OCI-LY7 (cell line): ENCODE results near the gene RNF213. TPM values are rescaled to one million over a fixed set of nuclear protein-coding genes. Genes with fewer than 3 reads are reported as not detected.

Source experiments
- BruUV-seq: library from RNA; stranded (reverse); fragments of 400-500 nt; replicated peaks from 2 replicates; lab custom pipeline; 2021; lab: Mats Ljungman, UMichigan
- CTCF ChIA-PET: fragments of 300-600 bp; sonication (Branson Sonifier 250); formaldehyde crosslinking; loops from one replicate; lab custom pipeline; 2022; ENCODE audit warnings: antibody characterized with exemption; ENCODE audit not compliant: unreplicated experiment; lab: Charles Lee
- POLR2A ChIA-PET: fragments of 300-600 bp; sonication (Branson Sonifier 250); formaldehyde crosslinking; loops from one replicate; lab custom pipeline; 2022; ENCODE audit warnings: antibody characterized with exemption; lab: Charles Lee
- DNase-seq: peaks from one replicate; pipeline ENCODE4 v3.0.0-alpha.2; 2015; ENCODE audit warnings: low spot score
- H2AFZ ChIP-seq: fragments of 200-600 bp; sonication (generic), shearing (Covaris generic); 2 replicates; pipeline ENCODE4 v1.6.1; 2014; ENCODE audit warnings: mild to moderate bottlenecking, antibody characterized with exemption, low read length, moderate library complexity
- H3K27ac ChIP-seq: fragments of 200-600 bp; sonication (generic); 2 replicates; pipeline ENCODE4 v1.5.1; 2014; ENCODE audit warnings: mixed run types, low read depth, mild to moderate bottlenecking, moderate library complexity, low read length, inconsistent platforms; ENCODE audit not compliant: poor library complexity, severe bottlenecking
- H3K36me3 ChIP-seq: fragments of 200-600 bp; sonication (generic); 2 replicates; pipeline ENCODE4 v1.6.1; 2014; ENCODE audit warnings: mild to moderate bottlenecking, antibody characterized with exemption, low read length, moderate library complexity, mixed read lengths; ENCODE audit not compliant: insufficient read depth
- H3K4me1 ChIP-seq: fragments of 200-600 bp; sonication (generic); 2 replicates; pipeline ENCODE4 v1.5.1; 2014; ENCODE audit warnings: mild to moderate bottlenecking, low read length; ENCODE audit not compliant: insufficient read depth, poor library complexity, severe bottlenecking
- H3K4me2 ChIP-seq: fragments of 200-600 bp; sonication (generic); 2 replicates; pipeline ENCODE4 v1.6.1; 2014; ENCODE audit warnings: mild to moderate bottlenecking, low read length
- H3K4me3 ChIP-seq: fragments of 200-600 bp; sonication (generic); 2 replicates; pipeline ENCODE4 v1.5.1; 2014; ENCODE audit warnings: mild to moderate bottlenecking, low read depth, low read length; ENCODE audit not compliant: poor library complexity, severe bottlenecking
- H3K79me2 ChIP-seq: fragments of 200-600 bp; sonication (generic); 2 replicates; pipeline ENCODE4 v1.6.1; 2016; ENCODE audit warnings: low read depth, mild to moderate bottlenecking, low read length, moderate library complexity, mixed read lengths; ENCODE audit not compliant: insufficient read depth
- H3K9me2 ChIP-seq: fragments of 200-600 bp; sonication (generic); 2 replicates; pipeline ENCODE4 v1.6.1; 2016; ENCODE audit warnings: mild to moderate bottlenecking, low read length, mixed read lengths; ENCODE audit not compliant: insufficient read depth
- H3K9me3 ChIP-seq: fragments of 200-600 bp; sonication (generic); 2 replicates; pipeline ENCODE4 v1.6.1; 2014; ENCODE audit warnings: mild to moderate bottlenecking, mixed run types, low read length, mixed read lengths
- H4K20me1 ChIP-seq: fragments of 200-600 bp; sonication (generic); 2 replicates; pipeline ENCODE4 v1.6.1; 2014; ENCODE audit warnings: mild to moderate bottlenecking, antibody characterized with exemption, low read length, moderate library complexity, mixed read lengths; ENCODE audit not compliant: insufficient read depth
- CTCF ChIP-seq: fragments of 200-600 bp; sonication (generic); conservative IDR thresholded peaks from 2 replicates; pipeline ENCODE4 v1.5.1; 2014; ENCODE audit warnings: mild to moderate bottlenecking, antibody characterized with exemption, low read length, moderate library complexity, mixed read lengths
- EZH2phosphoT487 ChIP-seq: fragments of 200-600 bp; sonication (generic); IDR thresholded peaks from 2 replicates; pipeline ENCODE4 v1.6.1; 2018; ENCODE audit warnings: low read depth, borderline replicate concordance, mild to moderate bottlenecking, mixed run types, antibody characterized with exemption, low read length, moderate library complexity, mixed read lengths
- intact Hi-C: fragments of 100-400 bp; cut with micrococcal nuclease; formaldehyde crosslinking; loops from one replicate; pipeline ENCODE4 v1.10.0; 2022; ENCODE audit not compliant: unreplicated experiment
- total RNA-seq, 2 experiments: library from RNA; depleted of rRNA in 1 of 2; stranded (reverse); fragments of >200 nt in 1 of 2; shearing (Covaris generic) in 1 of 2; gene quantifications; 2 replicates each; pipeline ENCODE4 v1.2.3, GENCODE V29; 2014 to 2022

Gene RNF213
- total RNA-seq, 2 experiments from 2014 or later = 58.8 to 68.6 TPM

GRCh38 chr17:80221351-80222105, 39.1 kb upstream of the RNF213 start:
- no peak overlapping the region for H3K4me3 ChIP-seq
- DNase-seq = no peak
- H3K9me3 ChIP-seq = no peaks in the 10 kb centered on the region
- POLR2A ChIA-PET = no interaction called here
- peaks cover 10% of the 10 kb centered on the region for H3K4me1 ChIP-seq
- no peaks in the 10 kb centered on the region for H3K79me2 ChIP-seq
- H3K4me2 ChIP-seq = no peak overlapping the region
- H2AFZ ChIP-seq = no peak overlapping the region
- no peaks in the 10 kb centered on the region for H3K9me2 ChIP-seq
- BruUV-seq = no TSS peak
- CTCF ChIA-PET = no interaction called here
- H3K27ac ChIP-seq = no peak overlapping the region
- peaks cover 3% of the 10 kb centered on the region for H3K36me3 ChIP-seq
- H4K20me1 ChIP-seq = no peaks in the 10 kb centered on the region
- TF ChIP-seq CTCF (no peak), EZH2phosphoT487 (no peak)
- intact Hi-C loops = no loop called here

- POLR2A ChIA-PET = no interaction called here
- no peak overlapping the region for H3K4me3 ChIP-seq
- no peak for DNase-seq
- H2AFZ ChIP-seq = no peak overlapping the region
- TF ChIP-seq CTCF = no peak
- no peak for TF ChIP-seq EZH2phosphoT487
- H4K20me1 ChIP-seq = no peaks in the 10 kb centered on the region
- H3K36me3 ChIP-seq = no peaks in the 10 kb centered on the region
- BruUV-seq = no TSS peak
- no peak overlapping the region for H3K4me2 ChIP-seq
- no peak overlapping the region for H3K27ac ChIP-seq
- H3K4me1 ChIP-seq = peaks cover 10% of the 10 kb centered on the region
- no peaks in the 10 kb centered on the region for H3K9me2 ChIP-seq
- H3K9me3 ChIP-seq = no peaks in the 10 kb centered on the region
- CTCF ChIA-PET = no interaction called here
- intact Hi-C loops = no loop called here
- H3K79me2 ChIP-seq = no peaks in the 10 kb centered on the region
Measured at GRCh38 chr17:80222376-80223141, 38.1 kb upstream of the RNF213 start.
